Progenitor cell of endocrine pancreas (in vitro differentiated cells): ENCODE results near the gene RANBP3. TPM values are rescaled to one million over a fixed set of nuclear protein-coding genes. Genes with fewer than 3 reads are reported as not detected.

ENCODE experiments used
- DNase-seq: peaks from one replicate; pipeline ENCODE4 v3.0.0; 2021; ENCODE audit warnings: low spot score; ENCODE audit not compliant: unreplicated experiment
- H3K27ac Mint-ChIP-seq: 2 replicates; pipeline ENCODE4 v1.8.0; 2021; ENCODE audit warnings: mild to moderate bottlenecking, moderate library complexity, mixed read lengths
- H3K27me3 Mint-ChIP-seq: 2 replicates; pipeline ENCODE4 v1.8.0; 2021; ENCODE audit warnings: mixed read lengths
- H3K36me3 Mint-ChIP-seq: 2 replicates; pipeline ENCODE4 v1.8.0; 2022; ENCODE audit warnings: mixed read lengths; ENCODE audit not compliant: insufficient read depth
- H3K4me1 Mint-ChIP-seq: 2 replicates; pipeline ENCODE4 v1.8.0; 2021; ENCODE audit warnings: low read depth, mixed read lengths
- H3K4me3 Mint-ChIP-seq: 2 replicates; pipeline ENCODE4 v1.8.0; 2021; ENCODE audit warnings: low read depth, mild to moderate bottlenecking, moderate library complexity, mixed read lengths
- H3K9me3 Mint-ChIP-seq: 2 replicates; pipeline ENCODE4 v1.8.0; 2021; ENCODE audit warnings: low read depth, mixed read lengths
- total RNA-seq: library from RNA; stranded (reverse); gene quantifications from 2 replicates; pipeline ENCODE4 v1.2.1, GENCODE V29; 2021
- TF ChIP-seq, protein P1 (sequence below): fragments of 200-600 bp; sonication (generic); IDR thresholded peaks from one replicate; pipeline ENCODE4 v1.5.0; 2021; ENCODE audit warnings: antibody characterized with exemption, mild to moderate bottlenecking; ENCODE audit not compliant: unreplicated experiment

The RANBP3 gene
- total RNA-seq, 1 donor from 2014 or later, result 106 TPM

DNA sequence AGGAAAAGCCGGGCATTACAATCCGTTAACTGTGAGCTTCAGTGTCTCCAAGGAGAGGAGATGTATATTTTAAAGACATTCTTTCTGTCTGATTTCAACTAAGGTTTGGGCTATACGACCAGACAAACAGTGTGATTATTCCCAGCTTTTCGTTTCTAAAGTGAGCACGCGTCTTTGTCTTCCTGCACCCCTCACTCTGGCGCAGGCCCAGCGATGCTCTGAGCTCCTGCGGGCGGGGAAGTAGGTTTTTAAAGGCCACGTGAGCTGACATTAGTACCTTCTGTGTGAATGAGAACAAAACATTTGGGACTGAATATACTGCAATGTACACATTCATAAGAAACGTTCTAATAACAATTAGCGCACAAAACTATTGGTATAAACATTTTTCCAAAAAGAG, 15.3 kb upstream of the RANBP3 start:
- no peak overlapping the region for H3K27ac Mint-ChIP-seq
- peaks cover 6% of the 10 kb centered on the region for H3K36me3 Mint-ChIP-seq
- DNase-seq, result no peak
- no peaks in the 10 kb centered on the region for H3K27me3 Mint-ChIP-seq
- no peaks in the 10 kb centered on the region for H3K9me3 Mint-ChIP-seq
- no peak overlapping the region for H3K4me3 Mint-ChIP-seq
- peaks cover 6% of the 10 kb centered on the region for H3K4me1 Mint-ChIP-seq
- TF ChIP-seq, protein P1, sequence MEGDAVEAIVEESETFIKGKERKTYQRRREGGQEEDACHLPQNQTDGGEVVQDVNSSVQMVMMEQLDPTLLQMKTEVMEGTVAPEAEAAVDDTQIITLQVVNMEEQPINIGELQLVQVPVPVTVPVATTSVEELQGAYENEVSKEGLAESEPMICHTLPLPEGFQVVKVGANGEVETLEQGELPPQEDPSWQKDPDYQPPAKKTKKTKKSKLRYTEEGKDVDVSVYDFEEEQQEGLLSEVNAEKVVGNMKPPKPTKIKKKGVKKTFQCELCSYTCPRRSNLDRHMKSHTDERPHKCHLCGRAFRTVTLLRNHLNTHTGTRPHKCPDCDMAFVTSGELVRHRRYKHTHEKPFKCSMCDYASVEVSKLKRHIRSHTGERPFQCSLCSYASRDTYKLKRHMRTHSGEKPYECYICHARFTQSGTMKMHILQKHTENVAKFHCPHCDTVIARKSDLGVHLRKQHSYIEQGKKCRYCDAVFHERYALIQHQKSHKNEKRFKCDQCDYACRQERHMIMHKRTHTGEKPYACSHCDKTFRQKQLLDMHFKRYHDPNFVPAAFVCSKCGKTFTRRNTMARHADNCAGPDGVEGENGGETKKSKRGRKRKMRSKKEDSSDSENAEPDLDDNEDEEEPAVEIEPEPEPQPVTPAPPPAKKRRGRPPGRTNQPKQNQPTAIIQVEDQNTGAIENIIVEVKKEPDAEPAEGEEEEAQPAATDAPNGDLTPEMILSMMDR, result no peak

DNA sequence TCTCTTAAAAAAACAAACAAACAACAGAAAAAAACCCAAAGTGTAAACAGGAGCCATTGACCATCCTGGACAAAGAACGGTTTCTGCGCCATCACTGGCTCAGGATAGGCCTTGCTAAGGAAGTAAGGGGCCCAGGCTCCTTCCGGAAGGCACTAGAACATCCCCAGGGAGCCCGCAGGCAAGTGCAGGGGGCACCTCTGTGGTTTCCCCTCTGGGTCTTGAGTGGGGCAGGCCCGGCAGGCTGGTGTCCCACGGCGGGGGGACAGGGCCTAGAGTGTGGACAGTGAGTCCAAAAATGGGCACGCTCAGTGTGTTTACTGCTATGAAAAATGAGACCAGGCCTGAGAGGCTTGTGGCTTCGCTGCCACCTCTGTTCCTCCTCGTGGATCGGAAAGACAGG, 14.8 kb upstream of the RANBP3 start:
- H3K27ac Mint-ChIP-seq, result no peak overlapping the region
- no peak overlapping the region for H3K4me3 Mint-ChIP-seq
- DNase-seq, result no peak
- no peaks in the 10 kb centered on the region for H3K27me3 Mint-ChIP-seq
- H3K36me3 Mint-ChIP-seq, result peaks cover 6% of the 10 kb centered on the region
- peaks cover 6% of the 10 kb centered on the region for H3K4me1 Mint-ChIP-seq
- TF ChIP-seq, protein P1, result no peak
- no peaks in the 10 kb centered on the region for H3K9me3 Mint-ChIP-seq

DNA sequence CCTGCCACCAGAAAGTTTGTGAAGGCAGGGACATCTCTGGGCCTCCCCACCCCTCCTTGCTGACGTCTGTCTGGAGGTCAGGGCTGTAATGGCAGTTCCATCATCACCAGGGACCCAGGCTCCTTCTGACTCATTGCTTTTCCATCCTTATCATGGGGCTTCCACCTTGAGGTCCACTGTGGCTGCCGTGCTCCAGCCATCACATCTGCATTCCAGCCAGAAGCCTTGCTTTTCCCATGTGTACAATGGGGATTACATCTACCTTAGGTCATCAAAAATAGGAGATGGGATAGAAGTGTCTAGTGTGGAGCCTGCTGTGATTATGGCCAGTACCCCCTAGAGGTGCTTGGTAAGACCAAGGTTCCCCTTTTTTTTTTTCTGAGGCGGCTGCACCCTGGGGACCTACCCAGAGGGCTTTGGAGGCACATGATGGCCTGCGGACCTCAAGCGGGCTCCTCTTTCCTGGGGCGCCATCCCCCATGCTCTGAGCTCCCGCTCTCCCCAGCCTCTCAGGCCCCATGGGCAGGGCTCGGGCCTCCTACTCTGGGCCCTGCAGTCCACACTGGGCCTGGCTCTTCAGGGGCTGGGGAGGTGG, 13.4 kb upstream of the RANBP3 start:
- peaks cover 14% of the 10 kb centered on the region for H3K4me1 Mint-ChIP-seq
- no peak for DNase-seq
- TF ChIP-seq, protein P1, result no peak
- H3K27ac Mint-ChIP-seq, result no peak overlapping the region
- no peaks in the 10 kb centered on the region for H3K27me3 Mint-ChIP-seq
- H3K4me3 Mint-ChIP-seq, result no peak overlapping the region
- peaks cover 4% of the 10 kb centered on the region for H3K36me3 Mint-ChIP-seq
- no peaks in the 10 kb centered on the region for H3K9me3 Mint-ChIP-seq

DNA sequence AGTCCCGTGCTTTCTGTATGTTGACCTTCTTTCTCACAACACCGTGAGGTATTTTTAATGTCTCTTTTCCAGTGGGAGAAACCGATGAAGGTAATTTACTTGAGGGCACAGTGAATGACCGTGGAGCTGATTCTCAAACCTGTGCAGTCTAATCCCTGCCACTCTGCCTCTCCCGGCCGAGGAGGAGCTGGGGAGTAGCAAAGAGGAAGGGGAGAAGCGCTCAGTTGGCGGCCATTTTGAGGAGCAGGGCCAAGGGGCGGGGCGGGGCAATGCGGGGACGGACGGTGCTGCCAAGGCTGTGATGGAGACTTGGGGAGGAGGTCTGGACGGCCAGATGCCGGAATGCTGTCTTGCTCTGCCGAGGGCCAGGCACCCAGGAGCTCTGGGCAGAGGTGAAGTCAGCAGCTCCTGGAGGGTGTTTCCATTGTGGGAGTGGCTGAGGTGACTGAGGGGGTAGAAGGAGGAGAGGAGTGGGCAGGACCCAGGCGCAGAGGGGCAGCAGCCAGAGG, 12.4 kb upstream of the RANBP3 start:
- Mint-ChIP-seq H3K36me3 (peaks cover 4% of the 10 kb centered on the region), H3K27ac (peak overlapping the region; percentile 81), H3K4me1 (peaks cover 15% of the 10 kb centered on the region), H3K9me3 (no peaks in the 10 kb centered on the region), H3K27me3 (no peaks in the 10 kb centered on the region), H3K4me3 (no peak overlapping the region)
- TF ChIP-seq, protein P1, result no peak
- DNase-seq, result no peak

DNA sequence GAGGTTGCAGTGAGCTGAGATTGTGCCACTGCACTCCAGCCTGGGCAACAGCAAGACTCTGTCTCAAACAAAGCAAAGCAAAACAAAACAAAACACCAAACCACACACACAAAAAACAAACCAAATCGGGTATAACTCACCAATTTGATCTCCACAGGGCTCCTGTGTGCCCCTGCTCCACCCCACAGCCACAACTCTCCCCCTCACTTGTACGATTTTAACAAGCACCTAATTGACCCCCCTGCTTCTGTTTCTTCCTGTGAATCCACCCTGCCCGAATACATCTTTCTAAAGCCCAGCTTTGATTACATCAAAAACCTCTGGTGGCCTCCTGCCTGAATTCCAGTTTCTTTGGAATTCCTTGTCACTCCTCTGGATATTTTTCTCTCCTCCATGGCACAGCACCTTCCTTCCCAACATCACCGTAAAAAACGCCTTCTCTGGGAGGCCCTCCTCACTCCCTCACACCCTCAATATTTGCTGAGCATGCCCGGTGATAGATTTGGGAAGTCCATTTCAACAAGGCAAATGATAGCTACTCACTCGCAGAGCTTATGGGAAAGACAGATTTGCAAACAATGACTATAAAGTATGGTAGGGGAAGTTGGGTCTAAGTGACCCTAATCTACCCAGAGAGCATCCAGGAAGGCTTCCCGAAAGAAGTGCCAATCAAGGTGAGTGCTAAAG, 11.6 kb upstream of the RANBP3 start:
- no peak overlapping the region for H3K4me3 Mint-ChIP-seq
- TF ChIP-seq, protein P1, result no peak
- peaks cover 4% of the 10 kb centered on the region for H3K36me3 Mint-ChIP-seq

More for the DNA sequence above, 11.6 kb upstream of the RANBP3 start:
- Mint-ChIP-seq H3K9me3 (no peaks in the 10 kb centered on the region), H3K27ac (peak overlapping the region; percentile 19), H3K4me1 (peaks cover 17% of the 10 kb centered on the region), H3K27me3 (no peaks in the 10 kb centered on the region)
- no peak for DNase-seq
